ENCODE results near the gene AQP12A.
"Not testable (repeated sequence)": the region's sequence is repeated elsewhere in the genome, so short reads cannot be mapped to it uniquely, and the experiment has no call there.

AQP12A gene, protein sequence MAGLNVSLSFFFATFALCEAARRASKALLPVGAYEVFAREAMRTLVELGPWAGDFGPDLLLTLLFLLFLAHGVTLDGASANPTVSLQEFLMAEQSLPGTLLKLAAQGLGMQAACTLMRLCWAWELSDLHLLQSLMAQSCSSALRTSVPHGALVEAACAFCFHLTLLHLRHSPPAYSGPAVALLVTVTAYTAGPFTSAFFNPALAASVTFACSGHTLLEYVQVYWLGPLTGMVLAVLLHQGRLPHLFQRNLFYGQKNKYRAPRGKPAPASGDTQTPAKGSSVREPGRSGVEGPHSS
- total RNA-seq, result 0 reads per million in 2 experiments

DNA sequence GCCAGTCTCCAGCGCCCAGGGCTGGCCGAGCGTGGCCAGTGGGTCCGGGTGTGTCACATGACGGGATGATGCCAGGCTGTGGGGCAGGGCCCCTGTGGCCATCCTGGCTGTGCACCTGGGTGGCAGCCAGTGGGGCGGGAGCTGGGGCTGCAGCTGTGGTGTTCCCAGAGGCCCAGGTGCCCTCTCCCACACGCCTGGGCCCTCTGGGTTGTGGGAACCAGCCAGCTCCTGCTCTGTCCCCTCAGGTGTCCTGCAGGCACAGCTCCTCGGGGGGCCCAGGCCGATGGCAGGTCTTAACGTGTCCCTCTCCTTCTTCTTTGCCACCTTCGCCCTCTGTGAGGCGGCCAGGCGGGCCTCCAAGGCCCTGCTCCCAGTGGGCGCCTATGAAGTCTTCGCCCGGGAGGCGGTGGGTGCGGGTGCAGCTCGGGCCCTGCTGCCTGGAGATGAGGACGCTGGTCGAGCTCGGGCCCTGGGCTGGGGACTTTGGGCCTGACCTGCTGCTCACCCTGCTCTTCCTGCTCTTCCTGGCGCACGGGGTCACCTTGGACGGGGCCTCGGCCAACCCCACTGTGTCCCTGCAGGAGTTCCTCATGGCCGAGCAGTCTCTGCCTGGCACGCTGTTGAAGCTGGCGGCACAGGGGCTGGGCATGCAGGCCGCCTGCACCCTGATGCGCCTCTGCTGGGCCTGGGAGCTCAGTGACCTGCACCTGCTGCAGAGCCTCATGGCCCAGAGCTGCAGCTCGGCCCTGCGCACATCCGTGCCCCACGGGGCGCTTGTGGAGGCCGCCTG is at the start of gene AQP12A:
Gene AQP12A (plus strand): TSS at position 236 of the 790 bp plus-strand sequence. CDS start 48 bp downstream, at position 284.
- not testable (repeated sequence) for DNase-seq (ENCODE audit: low read depth)

DNA sequence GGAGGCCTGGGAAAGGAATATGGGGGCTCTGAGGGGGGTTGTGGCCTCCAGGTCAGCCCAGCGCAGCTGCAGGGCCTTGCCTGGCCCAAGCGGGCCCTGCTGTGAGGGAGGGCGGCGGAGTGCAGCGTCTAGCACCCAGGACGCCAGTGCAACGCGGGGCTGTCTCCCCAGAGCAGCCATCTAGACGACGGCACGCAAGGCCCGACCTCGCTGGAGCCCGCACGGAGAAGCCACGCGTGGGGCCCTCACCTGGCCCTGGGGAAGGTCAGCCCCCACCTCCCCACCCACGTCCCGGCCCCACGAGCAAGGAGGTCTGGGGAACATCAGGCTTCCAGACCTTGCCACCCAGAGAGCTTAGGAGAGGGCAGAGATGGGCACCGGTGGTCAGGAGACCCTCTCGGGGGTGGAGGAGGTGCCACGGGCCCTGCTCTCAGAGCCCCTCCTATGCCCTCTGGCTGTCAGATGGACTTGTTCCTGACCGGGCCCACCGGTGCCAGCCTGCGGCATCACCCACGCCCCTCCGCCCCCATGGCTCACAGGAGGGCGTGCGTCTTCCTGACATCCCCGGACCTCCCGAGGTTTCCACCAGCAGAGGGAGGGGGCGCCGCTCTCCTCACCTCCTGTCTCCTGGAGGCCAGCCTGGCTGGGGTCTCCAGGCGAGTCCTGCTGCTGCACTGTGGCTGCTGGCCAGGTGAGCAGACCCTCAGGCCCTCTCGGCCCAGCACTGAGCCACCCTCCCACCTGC is 49.4 kb upstream of the AQP12A start:
- DNase-seq (ENCODE audit: low read depth), result no peak

DNA sequence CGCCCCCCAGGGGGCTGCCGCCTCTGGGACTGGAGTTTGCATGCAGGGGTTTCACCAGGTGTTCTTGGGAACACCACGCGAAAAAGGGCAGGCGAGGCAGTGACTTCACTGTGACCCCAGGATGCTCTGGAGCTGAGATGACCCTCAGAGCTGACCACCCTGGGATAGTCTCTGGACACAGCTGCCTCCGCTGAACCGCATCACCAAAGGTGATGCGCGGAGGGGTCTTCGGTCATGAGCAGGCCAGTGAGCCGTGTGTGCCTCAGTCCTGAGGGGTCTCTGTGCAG is 48.9 kb upstream of the AQP12A start:
- DNase-seq (ENCODE audit: low read depth), result no peak

DNA sequence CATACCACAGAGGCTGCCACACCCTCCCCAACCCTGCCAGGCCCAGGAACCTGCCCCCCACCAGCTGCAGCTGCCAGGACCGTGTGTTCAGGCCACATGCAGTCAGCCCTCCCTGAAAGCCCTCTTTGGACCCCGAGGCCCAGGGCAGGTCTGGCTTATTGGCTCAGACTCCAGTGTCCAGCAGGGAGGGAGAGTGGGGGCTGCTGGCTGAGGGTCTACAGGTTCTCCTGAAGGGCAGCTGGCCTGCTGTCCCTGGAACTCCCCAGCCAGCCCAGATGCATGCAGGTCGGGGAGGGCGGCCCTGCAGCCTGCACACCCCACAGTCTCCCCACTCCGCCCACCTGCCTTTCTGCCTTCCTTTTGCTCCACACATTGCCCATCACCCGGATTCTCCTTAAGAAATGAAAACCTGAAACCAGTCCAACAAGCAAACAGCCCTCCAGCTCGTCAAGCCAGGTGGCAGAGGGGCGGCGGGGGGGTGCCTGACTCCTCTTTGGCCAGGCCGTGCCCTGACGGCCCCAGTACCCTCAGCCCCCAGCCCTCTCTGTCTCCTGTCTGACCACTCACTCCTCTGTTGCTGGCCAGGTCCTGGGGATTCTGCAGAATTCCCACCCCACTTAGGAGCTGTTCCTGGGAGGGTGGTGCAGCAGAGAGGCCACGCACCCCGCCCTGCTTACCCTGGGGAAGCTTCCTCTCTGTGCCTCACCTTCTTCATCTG is 48.4 kb upstream of the AQP12A start:
- no peak for DNase-seq (ENCODE audit: low read depth)

DNA sequence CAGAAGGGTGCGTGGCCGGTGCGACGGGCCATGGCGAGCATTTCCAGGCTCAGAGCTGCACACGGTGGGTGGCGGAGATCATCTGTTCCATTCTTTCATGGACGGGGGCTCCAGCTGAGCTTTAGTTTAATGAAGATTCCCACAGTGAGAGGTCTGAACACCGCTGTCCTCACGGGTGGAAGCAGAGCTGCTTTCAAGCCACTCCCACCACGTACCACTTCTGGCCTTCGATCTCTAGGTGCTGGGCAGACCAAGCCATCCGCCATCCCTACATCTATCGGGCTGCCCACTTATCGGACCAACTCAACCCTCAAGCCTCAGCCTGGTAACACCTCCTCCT is 47.9 kb upstream of the AQP12A start:
- DNase-seq (ENCODE audit: low read depth), result no peak

DNA sequence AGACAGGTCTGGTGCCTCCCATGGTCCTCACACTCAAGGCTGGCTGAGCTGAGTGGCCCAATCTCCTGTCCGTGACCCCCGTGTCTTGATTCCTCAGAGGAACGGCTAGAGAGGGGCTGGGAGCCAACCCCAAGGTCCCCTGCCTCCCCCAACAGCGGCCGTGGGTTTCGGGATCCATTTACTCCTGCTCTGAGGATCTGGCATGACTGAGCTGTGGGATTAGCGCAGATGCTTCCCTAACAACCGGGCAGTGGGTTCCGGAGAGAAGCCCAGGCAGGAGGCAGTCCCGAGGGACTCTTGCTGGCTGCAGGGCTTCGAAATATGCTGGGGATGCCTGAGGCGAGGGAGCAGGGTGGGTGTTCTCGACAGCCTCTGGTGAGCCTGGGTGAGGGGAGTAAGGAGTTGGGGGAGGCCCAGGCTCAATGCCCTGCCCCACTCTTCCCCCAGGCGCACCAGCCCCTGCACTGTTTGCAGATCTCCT is 47.5 kb upstream of the AQP12A start:
- DNase-seq (ENCODE audit: low read depth), result no peak

DNA sequence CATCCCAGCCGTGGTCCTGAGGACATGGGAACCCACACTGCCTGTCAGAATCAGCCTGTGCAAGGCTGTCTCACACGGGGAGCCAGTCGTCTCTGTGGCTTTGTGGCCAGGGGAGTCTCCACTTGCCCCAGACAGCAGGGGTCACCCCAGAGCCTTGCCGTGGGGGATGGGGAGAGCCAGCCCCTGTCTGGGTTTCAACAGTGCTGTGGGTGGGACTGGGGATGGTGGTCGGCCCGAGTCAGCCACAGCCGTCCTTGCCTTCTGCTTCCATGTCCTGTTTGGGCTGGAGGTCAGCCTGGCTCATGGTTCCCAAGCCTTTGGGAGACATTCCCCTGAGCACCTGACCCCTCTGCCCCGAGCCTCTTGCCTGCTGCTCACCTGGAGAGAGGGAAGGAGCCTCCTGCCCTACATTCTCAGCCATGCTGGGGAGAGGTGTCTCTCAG is 46.8 kb upstream of the AQP12A start:
- no peak for DNase-seq (ENCODE audit: low read depth)

DNA sequence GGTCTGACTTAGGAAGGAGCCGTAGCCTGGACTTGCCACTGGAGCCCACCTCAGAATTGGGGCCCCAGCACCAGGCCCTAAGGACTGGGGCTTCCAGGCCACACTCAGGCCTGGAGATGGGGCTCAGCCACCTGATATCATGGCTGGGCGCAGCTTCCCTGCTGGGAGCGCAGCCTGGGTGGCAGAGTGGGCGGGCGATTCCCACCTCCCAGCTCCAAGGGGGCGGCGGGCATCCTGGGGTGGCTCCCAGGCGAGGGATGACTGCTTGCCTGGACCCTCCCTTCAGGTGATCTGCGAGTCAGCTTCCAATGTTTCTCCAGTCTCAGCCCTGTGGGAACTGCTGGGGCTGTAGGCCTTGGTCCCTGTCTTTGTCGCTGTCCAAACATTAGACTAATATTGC is 46.3 kb upstream of the AQP12A start:
- no peak for DNase-seq (ENCODE audit: low read depth)

DNA sequence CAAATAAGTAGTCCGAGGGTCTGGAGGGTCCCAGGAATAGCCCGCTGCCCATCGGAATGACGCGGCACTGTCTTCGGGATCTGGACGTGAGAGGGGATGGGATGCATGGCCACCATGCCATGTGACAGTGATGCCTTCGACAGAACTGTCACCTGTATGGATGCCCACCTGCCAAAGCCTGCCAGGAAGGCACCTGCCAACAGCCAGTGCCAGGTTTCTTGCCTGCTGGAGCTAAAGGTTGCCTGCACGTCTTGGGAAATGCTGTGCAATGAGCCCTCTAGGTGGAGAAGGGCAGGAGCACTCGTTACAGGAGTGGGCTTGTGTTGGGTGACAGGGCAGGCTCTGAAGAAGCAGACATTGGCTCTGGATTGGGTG is 45.9 kb upstream of the AQP12A start:
- DNase-seq (ENCODE audit: low read depth), result no peak

DNA sequence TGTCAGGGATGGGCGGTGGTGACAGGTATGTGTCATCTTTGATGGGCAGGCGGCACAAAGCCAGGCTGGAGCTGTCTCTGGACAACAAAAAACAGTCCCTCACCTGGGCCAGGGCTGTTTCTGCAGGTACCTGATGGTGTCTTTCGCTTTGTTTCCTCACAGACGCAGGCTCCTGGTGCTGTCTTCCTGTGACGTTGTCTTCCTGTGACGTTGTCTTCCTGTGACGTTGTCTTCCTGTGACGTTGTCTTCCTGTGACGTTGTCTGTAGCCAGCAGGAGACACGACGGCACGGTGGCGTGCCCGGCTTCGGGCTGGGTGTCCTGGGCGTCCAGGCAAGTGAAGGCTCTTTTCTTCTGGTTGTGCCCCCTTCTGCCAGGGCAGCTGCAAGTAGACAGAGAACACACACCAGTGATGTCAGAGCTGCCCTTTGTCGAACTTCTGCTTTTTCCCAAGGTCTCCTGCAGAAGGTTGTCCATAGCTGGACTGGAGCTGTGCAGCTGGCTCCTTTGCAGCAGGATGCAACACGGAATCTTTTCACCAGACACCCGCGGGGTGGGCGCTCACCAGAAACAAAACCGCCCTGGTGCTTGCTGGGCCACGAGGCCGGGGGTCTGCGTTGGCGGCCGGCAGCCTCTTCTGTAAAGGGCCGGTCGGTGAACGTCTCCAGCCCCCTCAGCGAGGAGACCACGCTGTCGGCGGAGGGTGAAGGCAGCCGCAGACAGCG is 45.3 kb upstream of the AQP12A start:
- DNase-seq (ENCODE audit: low read depth), result peak; percentile 18

DNA sequence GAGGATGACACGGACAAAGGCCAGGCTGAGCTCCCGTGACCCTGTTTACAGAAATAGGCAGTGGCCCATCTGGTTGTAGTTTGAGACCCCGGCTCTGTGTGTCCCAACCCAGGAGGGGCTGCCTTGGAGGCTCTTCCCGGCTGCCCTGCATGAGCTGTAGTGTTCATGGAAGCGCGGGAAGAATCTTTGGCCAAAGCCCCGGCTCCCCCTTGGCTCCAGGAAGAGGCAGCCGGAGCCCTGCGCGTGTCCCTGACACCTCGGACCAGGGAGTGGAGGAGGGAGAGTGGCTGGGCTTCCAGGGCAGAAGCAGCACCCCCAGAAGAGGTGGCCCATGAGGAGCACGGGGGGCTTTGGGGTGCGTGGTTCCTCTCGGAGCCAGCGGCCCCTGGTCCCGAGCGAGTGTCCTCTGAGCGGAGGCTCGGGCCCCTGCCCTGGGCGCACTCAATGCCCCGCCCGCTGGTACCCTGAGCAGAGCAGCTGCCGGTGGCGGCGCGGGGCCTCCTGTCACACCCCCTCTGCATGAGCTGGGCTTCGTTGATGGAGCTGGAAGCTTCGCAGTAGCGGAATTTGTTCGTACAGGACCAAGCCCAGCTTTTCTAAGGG is 44.7 kb upstream of the AQP12A start:
- DNase-seq (ENCODE audit: low read depth), result no peak

DNA sequence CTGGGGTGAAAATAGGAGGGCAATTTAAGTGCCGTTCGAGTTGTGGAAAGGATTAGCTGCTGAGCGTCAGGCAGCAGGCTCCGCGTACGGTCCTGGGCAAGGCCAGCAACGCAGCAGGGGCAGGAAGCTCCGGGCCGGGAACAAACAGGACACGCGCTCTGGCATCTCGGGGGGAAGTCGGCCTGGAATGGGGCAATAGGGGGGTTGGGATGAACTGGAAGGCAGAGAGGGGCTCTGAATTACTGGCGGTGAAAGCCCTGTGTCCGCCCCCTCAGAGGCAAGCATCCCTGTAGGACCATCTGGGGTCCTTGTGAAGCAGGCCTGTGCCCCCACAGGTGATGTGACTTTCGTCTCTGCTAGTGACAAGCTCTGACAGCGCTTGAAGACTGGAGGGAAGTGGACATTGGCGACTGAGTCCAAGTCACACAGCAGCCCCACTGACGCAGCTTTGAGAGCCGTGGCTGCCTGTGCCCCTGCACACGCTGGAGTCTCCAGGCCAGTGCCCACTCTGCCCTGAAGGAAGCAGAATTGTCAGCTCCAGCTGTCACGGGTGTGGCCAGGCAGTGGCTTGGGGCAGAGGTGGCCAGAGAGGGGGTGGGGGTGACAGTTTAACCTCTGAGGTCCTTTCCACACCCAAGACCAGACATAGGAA is 44.0 kb upstream of the AQP12A start:
- no peak for DNase-seq (ENCODE audit: low read depth)

DNA sequence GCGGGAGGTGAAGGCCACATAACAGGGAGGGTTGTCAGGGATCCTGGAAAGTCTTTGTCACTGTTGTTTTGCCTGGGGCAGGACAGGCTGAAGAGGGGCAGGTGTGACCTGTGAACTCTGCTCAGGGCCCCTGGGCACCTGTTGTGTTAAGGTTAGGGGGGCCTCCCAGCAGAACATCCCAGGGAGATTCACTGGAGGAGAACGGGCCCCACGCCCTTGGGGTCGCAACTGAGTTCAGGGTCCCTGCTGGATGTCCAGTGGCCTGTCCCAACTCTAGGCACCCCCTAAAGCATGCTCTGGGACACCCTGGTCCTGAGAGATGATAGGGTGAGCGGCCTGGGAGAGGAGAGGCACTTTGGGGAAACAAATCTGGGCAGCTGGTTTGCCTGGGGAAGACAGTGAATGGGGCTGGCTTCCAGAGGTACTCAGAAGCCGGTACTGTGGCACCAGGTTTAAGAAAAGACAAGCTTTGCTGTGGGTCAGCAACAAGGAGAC is 43.5 kb upstream of the AQP12A start:
- no peak for DNase-seq (ENCODE audit: low read depth)

DNA sequence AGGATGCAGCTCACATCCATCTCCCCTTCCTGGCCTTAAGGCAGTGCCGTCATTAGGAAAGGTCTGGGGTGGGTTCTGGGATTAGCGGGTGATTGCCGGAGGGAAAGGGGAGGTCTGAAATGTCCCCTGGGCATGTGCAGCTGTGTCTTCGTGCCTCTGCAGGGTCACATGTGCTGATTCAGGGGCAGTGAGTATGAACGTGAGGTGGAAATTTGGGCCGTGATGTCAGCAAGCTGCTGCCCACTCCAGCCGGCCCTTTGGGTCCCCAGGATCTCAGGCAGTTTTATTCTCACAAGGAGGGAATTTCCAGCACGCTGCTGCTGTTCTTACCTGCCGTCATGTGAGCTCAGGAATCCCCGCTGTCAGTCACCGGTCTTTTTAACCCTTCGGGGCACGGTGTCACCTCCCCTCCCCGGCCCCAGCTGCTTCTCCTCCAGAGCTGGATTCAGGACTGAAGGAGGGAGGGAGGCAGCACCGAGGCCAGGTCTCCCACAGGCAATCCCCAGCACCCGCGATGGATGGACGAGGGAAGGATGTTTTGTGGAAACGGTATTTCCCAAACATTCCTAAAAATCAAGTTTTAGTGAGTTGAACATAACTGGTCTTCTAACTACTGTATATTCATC is 42.9 kb upstream of the AQP12A start:
- no peak for DNase-seq (ENCODE audit: low read depth)

DNA sequence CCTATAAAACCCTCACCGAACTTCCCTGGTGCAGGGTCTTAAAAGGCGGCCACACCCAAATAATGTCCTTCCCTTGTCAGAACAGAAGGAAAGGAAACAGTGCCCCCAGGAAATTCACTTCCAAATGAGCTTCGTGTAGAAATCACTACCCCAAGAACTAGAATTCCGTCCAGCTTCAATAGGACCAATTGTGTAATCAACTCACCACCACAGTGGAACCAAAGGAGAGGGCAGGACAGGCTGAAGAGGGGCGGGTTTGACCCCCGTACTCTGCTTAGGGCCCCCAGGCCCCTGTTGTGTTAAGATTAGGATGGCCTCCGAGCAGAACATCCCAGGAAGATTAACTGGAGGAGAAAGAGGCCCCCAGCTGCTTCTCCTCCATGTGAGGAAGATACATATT is 42.3 kb upstream of the AQP12A start:
- no peak for DNase-seq (ENCODE audit: low read depth)

DNA sequence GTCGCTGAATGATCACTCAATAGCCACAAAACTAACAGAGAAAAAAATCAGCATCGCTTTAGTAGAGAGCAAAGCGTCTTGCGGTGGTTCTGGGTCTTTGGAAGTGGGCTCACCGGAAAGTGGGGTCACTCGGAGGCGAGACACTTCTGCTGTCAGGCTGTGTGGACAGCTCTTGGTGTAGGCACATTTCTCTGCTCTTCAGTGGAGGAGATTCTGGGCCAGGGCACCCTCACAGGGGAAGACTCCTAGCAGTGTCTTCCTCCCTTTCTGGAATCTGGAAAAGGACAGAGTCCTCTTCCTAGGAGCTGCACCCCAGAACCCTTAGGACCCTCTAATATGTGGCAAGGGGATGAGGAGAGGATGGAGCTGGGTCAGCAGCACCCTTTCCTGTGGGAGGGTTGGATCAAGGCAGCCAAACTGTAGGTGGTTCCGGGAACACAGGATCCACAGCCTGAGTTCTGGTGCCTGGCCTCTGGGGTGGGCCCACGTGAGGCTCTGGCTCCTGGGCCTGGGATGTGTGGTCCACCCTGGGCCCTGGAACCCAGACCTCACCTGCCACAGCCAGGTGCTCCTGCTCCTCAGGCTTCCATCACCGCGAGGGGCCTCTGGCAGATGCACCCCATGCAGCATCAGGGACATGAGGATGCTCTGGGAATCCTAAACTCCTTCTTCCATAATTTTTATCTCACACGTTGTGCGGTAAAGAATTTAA is 41.3 kb upstream of the AQP12A start:
- DNase-seq (ENCODE audit: low read depth), result no peak

DNA sequence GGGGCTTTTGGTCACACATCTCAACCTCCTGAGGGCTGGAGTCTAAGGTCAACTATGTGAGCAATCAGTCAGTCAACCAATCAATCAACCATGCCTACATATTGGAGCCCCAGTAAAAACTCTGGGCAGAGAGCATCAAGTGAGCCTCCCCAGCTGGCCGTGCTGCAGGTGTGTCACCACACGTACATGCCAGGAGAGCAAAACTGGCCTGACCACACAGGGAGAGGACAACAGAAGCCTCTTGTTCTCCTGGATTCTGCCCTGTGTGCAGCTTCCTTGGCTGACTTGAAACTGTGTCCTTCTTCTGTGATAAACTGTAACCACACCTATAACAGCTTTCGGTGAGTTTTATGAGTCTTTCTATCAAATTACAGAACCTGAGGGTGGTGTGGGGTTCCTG is 40.5 kb upstream of the AQP12A start:
- no peak for DNase-seq (ENCODE audit: low read depth)

DNA sequence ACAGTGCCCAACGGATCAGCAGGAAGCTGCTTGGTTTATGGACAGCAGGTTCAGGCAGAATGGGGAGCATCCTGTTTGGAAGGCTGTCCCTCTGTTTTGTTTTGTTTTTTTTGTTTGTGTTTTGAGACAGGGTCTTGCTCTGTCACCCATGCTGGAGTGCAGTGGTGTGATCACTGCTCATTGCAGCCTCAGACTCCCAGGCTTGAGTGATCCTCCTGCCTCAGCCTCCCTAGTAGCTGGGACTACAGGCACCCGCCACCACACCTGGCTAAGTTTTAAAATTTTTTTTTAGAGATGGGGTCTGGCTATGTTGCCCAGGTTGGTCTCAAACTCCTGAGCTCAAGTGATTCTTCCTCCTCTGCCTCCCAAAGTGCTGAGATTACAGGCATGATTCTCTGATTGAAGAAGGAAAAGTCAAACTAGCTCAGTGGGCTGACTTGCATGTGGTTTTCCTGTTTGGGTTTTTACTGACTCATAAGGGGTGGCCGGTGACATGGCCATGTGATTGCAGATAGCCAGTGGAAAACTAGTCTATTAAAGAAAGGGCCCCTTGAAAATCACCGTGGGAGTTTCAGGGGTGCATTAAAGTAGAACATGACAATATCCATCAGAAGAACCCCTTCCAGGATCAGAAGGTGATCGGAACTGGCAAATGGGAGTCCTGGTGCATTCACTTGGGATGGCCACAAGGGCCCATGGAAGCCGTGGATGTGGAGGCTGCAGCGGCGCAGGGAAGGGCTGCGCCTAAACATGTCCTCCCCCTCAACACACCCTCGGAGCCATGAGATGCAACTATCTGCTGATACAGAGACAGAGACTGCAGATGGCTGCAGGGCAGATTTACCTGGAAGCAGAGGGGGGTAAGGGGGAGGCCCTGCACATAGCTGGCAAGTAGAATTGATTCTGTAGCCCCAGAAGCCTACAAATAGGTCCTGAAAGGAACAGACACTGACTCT is 35.5 kb upstream of the AQP12A start:
- DNase-seq (ENCODE audit: low read depth), result no peak
